BLaER1 treated with 17β-estradiol and CSF1 and Interleukin-3, amounts not matched to agents 10 nM and 100 nM (cell line): Measurements from ENCODE around the gene SIAH1.
A peak's percentile ranks its signal among the peaks of the same experiment; 100 is the strongest.

Experiments used
- H3K27ac ChIP-seq, 11 experiments: shearing (Covaris generic); formaldehyde crosslinking; 2 replicates each; pipeline ENCODE4 v1.8.1; 2022
- H3K27me3 ChIP-seq, 11 experiments: shearing (Covaris generic); formaldehyde crosslinking; 2 replicates each; pipeline ENCODE4 v1.8.1; 2022
- H3K36me3 ChIP-seq, 11 experiments: shearing (Covaris generic); formaldehyde crosslinking; 2 replicates each; pipeline ENCODE4 v1.8.1; 2022
- H3K4me1 ChIP-seq, 10 experiments: shearing (Covaris generic); formaldehyde crosslinking; 2 replicates each; pipeline ENCODE4 v1.8.1; 2022
- H3K4me2 ChIP-seq, 11 experiments: shearing (Covaris generic); formaldehyde crosslinking; 2 replicates each; pipeline ENCODE4 v1.8.1; 2022
- H3K4me3 ChIP-seq, 10 experiments: shearing (Covaris generic); formaldehyde crosslinking; 2 replicates each; pipeline ENCODE4 v1.8.1; 2022
- H3K9ac ChIP-seq, 11 experiments: shearing (Covaris generic); formaldehyde crosslinking; 2 replicates each; pipeline ENCODE4 v1.8.1; 2022
- H3K9me3 ChIP-seq, 11 experiments: shearing (Covaris generic); formaldehyde crosslinking; replicated peaks in 1 of 11; 2 replicates each; pipeline ENCODE4 v1.8.1; 2022
- H4K20me1 ChIP-seq, 11 experiments: shearing (Covaris generic); formaldehyde crosslinking; 2 replicates each; pipeline ENCODE4 v1.8.1; 2022
- Cebpa-rat ChIP-seq, 11 experiments: shearing (Covaris generic); IDR thresholded peaks; 2 replicates each; pipeline ENCODE4 v1.8.1; 2022

Gene SIAH1

GRCh38 chr16:48310908-48311641 lies 74.1 kb downstream of the SIAH1 start:
- peaks cover 85 to 99% (median 95%) of the 10 kb centered on the region in 11 experiments for H3K36me3 ChIP-seq
- peak overlapping the region in 5 of 10 experiments; percentile 3 to 24 (median 9); a peak in 3 of 20 replicates for H3K4me3 ChIP-seq
- no peak overlapping the region for H3K27ac ChIP-seq
- H3K27me3 ChIP-seq, result no peaks in the 10 kb centered on the region
- peaks cover 61 to 85% (median 74%) of the 10 kb centered on the region in 11 experiments for H3K9me3 ChIP-seq
- no peak overlapping the region for H3K9ac ChIP-seq
- H4K20me1 ChIP-seq, result 0 out of 22 replicates have a peak, but pooled peaks cover 0 to 3% (median 0%) of the 10 kb centered on the region in 11 experiments
- no peak for TF ChIP-seq Cebpa-rat (IDR thresholded peaks at IDR 0.05)
- peaks cover 0 to 12% (median 8%) of the 10 kb centered on the region in 10 experiments; a peak in 12 of 20 replicates for H3K4me1 ChIP-seq
- no peak overlapping the region for H3K4me2 ChIP-seq
